HG03565 (cell line): ENCODE measurements around the gene MME.

ENCODE experiments used
- ATAC-seq: cut with Tn5 transposase; IDR thresholded peaks from one replicate; pipeline ENCODE4 v1.9.1; 2021; ENCODE audit warnings: mild to moderate bottlenecking, moderate library complexity; ENCODE audit not compliant: unreplicated experiment

MME gene

DNA sequence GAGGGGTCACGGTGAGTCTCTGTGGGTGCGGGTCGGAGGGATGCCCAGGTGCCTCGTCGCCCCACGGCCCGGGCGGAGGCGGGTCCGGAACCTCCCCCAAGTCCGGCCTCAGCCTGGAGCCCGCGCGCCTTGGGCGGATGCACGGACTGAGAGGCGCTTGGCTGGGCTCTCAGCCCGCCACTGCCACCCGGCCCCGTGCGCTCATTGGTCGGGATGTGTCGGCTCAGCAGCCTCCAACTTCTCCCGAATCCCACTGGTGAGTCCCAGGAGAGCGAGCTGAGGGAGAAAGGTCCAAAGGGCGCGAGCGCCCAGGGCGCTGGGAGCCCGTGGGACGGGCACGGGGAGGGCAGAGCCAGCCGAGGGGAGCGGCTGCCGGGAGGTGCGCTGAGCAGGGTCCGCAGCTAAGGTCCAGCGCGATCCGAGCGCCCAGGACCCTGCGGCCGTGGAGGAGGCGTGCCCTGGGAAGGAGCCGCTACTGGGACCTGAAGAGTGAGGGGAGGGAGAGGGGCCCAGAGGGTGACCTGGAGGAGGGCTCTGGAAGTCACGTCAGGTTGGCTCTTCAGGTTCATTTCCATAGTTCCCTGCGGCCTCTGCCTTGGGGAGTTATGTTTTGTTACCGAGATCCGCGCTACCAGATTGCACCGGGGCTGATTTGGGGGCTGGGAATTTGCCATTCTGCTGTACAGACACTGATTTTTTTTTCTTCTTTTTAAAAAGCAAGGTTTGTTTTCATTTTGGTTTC is at the start of gene MME:
Gene MME (plus strand): TSS at position 574 of the 742 bp plus-strand sequence. CDS start 3,849 bp downstream, outside the sequence.
- no peak for ATAC-seq

DNA sequence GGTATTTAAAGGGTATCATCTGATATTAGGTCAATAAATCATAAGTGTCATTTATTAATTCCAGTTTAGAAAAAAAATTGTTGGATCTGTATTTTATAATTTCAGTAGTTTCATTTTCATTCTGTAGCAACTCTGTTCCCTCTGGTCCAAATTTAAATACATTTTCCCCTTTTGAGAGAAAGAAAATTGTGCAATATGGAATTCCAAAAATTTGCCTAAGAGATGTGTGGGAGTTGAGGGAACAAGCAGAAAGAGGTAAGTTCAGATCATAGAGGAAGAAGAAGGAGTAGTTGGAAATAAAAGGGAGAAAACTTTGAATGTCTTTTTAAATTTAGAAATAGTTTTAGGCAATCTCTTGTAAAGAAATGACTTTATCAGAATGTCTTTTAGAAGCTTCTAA is 48.9 kb upstream of the MME start:
- ATAC-seq = no peak

DNA sequence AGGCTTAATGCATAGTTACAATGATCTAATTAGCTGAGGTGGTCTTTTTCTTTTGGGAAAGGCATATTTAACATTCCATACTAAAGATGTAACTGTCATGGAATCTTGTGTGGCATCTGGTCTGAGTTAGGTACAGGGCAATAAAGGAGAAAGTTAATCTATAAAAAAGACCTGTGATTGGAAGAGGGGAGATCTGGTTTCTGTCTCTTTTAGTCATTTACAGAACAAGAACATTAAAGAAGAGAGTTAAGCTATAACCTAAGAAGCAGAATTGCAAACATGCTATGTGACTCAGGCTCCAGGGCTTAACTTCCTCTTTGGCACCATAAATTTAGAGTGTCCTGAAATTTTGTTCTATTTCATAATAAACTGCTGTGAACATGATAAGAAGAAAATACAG is 47.2 kb upstream of the MME start:
- ATAC-seq = no peak

DNA sequence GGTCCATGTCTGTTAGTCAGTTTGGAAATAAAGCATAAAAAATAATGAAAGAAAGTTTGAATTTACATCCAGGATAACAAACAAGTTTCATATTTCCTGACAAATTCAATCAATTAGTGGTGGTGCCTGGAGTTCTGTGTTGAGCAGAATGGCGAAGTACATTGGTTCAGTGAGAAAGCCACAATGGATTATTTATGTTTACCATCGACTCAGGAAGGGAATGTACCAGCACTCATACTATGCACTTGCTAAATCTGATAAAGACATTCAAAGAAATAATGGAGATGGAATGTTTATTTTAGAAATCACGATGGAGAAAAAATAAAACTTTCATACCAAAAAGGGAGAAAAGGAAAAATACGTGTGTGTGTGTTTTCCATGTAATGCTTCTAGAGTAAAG is 45.3 kb upstream of the MME start:
- ATAC-seq = no peak

DNA sequence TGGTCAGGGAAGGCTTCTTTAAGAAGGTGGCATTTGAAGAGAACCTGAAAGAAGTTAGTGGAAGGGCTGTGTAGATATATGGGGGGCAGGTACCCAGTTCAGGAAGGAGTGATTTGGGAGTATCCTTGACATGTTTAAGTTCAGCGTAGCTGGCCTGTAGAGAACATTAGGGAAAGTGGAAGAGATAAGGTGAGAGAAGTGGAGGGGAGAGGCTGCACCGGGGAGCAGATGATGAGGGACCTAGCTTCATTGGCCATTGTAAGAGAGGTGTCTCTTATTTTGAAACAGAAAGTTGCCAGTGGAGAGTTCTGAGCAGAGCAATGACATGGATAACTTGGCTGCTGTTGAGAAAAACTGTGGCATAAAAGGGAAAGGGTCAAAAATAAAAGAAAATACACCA is 44.6 kb upstream of the MME start:
- ATAC-seq = no peak

DNA sequence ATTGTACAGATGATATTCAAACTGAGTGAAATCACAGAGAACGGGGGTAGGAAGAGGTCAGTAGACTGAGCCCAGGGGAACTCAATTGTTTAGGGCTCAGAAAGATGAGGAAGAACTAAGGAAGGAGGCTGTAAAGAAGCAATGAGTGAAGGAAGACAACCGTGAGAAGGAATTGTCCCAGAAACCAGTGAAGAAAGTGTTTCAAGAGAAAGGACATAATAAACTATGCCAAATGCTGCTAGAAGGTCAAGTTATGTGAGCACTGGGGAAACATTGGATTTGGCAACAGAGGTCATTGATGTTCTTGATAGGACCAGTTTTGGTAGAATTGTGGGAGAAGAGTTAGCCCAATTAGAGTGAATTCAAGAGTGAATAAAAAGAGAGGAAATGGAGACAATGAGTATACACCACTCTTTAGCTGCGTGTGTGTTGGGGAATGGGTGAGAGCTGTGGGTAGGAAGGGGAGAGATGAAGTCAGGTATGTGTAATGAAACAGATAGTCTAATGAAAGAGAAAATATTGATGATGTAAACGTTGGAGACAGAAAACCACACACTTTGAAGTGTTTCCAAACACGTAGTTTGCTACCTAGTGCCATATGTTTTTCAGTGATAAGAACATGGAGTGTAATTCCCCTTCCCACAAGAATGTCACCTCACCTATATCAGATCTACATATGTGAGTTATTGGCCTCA is 42.5 kb upstream of the MME start:
- ATAC-seq = no peak

DNA sequence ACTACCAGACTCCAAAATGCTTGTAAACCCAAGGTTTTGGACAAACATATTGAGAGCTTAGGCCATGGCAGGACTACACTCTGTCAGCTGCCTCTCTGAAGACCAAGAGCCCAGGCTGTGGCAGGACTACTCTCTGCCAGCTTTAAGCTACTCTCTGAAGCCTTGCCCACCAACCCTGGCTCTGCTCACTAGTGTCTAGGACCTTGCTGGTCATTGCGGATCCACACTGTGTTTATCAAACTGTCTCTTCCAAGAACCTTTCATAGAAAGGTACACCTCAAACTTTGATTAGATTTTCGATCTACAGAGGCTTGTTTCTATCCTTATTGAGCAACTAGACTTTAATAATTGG is 41.9 kb upstream of the MME start:
- no peak for ATAC-seq

DNA sequence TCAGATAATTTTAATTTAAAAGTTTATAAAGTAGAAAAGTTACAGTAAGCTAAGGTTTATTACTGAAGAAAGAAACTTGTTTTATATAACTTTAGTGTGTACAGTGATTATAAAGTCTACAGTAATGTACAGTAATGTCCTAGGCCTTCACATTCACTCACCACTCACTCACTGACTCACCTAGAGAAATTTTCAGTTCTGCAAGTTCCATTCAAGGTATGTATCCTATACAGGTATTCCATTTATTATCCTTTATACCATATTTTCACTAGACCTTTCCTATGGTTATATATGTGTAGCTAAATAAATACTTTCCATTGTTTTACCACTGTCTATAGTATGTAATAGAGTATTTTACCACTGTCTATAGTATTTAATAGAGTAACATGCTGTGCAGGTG is 33.2 kb upstream of the MME start:
- no peak for ATAC-seq

DNA sequence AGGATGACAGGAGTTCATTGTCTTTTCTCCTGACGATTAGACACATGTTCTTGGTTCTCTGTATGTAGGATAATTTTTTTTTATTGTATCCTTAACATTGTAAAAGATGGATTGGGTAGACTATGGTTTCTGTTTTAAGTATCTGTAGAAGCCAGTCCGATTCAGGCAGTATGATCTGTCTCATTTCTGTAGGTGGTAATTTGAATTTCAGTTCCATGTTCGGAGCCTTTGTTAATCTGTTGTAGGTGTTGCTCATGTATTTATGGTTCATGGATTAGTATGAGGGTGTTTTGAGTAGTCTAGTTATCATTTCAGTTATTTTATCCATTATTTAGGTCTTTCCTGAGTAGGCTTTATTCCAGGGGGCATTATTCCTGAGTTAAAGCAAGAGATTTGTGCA is 32.4 kb upstream of the MME start:
- no peak for ATAC-seq

DNA sequence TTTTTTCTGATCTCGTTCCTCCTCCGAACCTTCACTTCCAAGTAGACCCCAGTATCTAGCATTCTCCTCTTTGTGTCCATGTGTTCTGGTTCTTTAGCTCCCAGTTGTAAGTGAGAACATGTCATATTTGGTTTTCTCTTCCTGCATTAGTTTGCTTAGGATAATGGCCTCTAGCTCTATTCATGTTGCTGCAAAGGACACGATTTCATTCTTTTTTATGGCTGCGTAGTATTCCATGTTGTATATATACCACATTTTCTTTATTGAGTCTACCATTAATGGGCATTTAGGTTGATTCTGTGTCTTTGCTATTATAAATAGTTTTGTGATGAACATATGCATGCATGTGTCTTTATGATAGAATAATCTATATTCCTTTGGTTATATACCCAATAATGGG is 30.2 kb upstream of the MME start:
- ATAC-seq = no peak

DNA sequence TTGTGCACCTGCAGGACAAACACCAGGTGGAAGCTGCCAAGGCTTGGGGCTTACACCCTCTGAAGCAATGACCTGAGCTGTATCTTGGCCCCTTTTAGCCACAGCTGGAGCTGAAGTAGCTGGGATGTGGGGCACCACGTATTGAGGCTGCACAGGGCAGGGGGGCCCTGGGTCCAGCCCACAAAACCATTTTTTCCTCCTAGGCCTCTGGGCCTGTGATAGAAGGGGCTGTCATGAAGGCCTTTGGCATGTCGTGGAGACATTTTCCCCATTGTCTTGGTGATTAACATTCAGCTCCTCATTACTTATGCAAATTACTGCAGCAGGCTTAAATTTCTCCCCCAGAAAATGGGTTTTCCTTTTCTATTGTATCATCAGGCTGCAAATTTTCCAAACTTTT is 27.6 kb upstream of the MME start:
- no peak for ATAC-seq

DNA sequence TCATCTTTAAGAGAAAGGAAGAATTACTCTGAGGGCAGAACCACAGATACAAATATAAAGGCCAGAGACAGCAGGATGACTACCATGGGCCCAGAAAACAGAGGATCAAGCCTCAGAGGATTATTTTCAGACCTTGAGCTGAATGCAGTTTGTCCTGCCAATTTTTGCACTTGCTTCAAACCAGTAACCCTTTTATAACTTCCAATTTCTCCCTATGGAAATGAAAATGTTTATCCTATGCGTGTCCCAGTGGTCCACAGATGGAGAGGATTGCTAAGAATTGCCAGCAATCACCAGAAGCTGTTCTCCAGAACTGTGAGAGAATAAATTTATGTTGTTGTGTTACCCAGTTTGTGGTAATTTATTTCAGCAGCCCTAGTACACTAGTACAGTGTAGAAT is 26.4 kb upstream of the MME start:
- ATAC-seq = no peak

DNA sequence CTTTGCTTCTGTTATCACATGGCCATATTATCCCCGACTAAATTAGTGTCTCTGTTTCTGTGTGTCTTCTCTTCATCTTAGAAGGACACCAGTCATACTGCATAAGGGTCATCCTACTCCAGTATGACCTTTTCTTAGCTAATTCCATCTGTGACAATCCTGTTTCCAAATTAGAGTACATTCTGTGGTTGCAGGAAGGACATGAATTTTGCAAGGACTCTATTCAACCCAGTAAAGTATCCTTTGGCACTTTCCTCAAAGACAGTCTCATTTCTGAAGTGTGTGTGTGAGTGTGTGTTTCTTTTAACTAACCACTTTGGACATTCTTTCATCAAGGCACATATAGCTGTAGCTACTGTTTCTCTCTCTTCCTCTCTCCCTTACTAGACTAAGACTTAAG is 15.2 kb upstream of the MME start:
- ATAC-seq = no peak

DNA sequence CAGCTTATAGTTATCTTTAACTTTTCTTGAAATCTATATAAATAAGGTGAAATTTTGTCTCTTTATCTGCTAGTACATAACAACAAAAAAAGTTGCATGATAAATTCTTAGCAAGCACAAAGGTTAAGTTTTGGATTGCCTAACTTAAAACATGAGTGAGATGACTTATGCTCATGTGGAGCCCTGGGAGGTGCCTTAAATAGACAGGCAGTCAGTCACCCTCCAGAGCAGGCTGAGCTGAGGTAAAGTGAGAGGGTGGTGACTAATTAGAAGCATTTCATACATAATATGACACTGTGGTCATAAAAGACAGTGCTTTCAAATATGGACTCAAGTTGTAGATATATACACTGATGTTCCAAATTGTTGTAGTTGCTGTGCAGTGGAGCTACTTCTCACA is 14.6 kb upstream of the MME start:
- ATAC-seq = peak; percentile 39

DNA sequence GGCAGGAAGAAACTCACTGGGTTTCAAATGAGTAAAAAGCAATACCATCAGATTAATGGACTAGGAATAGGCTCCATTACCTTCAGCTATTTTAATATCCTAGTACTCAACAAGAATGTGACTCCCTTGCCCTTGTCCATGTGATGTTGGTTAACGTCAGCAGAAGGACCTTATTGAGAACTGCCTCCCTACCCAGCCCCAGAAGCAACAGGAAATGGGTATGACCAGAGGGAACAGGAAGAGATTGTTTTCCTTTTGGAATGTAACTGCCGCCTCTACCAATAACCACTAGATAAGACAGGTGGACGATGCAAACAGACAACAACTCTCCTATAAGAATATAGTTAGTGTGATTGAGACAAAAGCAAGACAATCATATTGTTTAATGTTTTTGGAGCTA is 10.4 kb upstream of the MME start:
- ATAC-seq = no peak

DNA sequence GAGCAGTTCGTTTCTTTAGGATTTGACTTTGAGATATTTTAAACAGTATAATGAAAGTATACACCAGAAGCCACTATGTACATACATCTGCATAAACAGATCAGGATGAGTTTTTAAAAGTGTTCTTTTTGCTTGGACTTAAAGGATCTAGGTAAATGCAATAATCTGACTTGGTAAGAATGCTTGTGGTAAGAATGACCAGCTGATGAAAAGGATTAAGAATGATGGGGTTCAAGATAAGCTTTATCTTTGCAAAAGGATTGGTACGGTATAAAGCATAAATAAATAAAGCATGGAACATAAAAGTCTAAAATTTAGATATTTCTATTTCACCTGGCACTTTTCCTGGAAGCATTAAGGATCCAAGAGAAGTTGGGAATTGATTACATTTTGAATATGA is 9.8 kb upstream of the MME start:
- ATAC-seq = no peak

DNA sequence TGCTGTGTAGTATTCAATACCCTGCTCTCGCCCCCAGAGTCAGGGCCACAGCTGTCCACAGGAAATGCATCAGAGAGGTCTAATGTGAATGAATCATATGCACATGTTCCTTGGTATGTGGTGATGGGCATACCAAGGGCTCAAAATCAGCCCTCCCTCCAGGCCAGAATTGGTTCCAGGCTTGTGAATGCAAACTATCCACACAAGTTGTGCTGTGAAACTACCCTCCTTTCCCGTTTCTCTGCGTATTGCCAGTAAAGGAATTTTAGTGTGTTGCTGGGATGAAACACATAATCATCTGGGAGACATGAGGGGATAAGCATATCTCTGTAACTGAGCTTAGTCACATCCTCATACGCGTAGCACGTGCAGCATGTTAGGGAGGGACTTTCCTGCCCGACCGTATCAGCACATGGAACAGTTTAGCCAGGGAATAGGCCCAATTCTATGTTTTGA is 9.2 kb upstream of the MME start:
- no peak for ATAC-seq

DNA sequence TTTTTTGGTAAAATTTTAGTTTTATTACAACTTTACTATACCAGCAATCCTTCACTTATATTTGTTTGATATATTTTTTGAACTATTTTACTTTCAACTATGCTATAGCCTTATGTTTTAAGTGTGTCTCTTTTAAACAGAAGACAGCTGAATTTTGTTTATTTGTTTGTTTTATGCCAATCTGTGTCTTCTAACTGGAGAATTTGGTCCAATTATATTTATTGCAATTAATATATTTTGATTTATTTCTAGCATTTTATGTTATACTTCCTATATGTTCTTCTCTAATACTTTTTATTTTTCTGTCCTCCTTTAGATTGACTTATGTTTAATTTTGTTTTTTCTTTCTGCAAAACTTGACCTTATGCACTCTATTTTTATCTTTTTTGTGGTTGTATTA is 4.9 kb upstream of the MME start:
- no peak for ATAC-seq

DNA sequence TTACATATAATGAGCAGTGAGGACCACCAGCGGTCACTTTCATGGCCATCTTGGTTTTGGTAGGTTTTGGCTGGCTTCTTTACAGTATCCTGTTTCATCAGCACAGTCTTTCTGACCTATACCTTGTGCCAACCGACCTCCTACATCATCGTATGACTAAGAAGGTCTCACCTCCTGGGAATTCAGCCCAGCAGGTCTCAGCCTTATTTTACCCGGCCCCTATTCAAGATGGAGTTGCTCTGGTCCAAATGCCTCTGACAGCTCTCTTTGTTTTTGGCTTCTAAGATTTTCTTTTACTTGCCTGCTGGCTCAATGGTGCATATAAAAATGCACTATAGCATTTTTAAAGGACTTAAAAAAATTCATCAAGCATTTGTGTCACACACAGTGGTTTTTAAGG is 3.2 kb upstream of the MME start:
- no peak for ATAC-seq

DNA sequence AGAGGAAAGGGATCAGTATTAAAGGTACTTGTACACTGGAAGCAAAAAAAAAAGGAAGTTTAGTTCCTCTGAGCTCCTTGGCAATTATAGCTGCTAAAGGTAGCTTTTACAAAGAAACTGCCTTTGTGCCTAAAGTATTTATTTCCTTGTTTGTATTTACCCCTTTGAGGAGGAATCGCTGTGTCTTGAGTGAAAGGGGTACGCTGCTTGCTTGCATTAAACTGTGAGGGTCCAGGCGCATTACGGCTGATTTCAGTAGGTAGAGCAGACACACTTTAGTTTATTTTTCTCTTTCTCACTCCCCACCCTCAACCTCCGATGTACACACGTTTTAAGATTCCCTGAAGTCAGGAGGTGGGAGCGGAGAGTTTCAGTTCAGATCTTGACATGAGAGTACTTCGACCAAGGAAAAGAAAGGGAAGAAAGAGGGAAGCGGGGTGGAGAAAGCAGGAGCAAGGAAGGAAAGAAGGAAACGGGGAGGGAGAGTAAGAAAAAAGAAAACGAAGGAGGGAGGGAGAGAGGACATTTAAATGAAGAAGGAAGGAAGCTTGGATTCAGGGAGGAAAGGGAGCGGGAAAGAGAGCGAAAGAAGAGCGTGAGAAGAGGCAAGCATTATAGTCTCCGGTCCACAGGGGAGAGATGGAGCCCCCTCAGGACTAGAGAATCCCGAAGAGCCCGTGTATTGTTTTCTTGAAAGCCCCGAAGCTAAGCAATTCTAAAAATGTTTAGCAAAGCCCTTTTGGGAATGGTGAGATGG is 1.2 kb upstream of the MME start:
- no peak for ATAC-seq

DNA sequence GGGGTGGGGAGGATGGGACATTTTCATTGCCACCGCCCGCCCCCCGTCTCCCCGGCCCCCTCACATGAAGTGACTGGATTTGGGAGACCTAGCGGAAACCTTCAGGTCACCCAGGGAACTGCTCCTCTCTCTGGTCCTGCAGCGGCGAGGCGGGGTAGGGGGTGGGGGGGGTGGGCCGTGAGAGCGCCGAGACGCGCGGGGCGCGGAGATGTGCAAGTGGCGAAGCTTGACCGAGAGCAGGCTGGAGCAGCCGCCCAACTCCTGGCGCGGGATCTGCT is 712 bp upstream of the MME start:
- no peak for ATAC-seq

DNA sequence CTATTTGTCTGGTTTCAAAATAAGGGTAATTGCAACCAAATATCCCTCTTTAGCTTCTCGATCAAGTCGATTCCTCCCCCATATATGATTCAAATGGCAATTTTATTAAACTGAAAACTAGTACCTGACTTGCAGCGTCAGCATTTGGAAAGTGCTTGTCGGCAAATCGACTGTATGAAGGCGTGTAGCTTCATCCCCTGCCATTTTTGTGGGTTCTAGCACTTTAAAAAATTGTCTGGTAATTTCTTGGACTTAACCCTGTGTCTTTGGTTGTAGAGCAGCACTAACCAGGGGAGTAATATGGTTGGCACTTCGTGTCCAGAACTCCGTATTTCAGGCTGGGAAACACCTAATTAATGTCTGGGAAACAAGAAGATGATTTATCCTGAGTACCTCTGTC is 573 bp downstream of the MME start:
- ATAC-seq = no peak
